Stimulated activated CD8-positive, alpha-beta memory T cell treated with anti-CD3 and anti-CD28 coated beads, Interleukin-7, amount 100 ng/mL, for 48 hours (primary cell): ENCODE data around the gene KRT82.

Experiments
- DNase-seq, 2 donors: peaks; one replicate each; pipeline ENCODE4 v3.0.0-alpha.2; 2020; ENCODE audit warnings: low read depth in 1 of 2; ENCODE audit errors: extremely low read depth in 1 of 2

The KRT82 gene

GRCh38 chr12:52436000-52436827, 30.1 kb upstream of the KRT82 start:
- DNase-seq: no peak

- no peak for DNase-seq
Observed at GRCh38 chr12:52435659-52435999, 29.5 kb upstream of the KRT82 start.

GRCh38 chr12:52434760-52435530, 28.8 kb upstream of the KRT82 start:
- no peak for DNase-seq

GRCh38 chr12:52434081-52434733, 28.1 kb upstream of the KRT82 start, which contains the start of gene KRT75:
Gene KRT75 (minus strand): TSS chr12:52434371. CDS start chr12:52434304, 67 bp downstream.
- no peak for DNase-seq

- no peak for DNase-seq
Observed at GRCh38 chr12:52433501-52434080, 27.5 kb upstream of the KRT82 start.

- no peak for DNase-seq
Observed at GRCh38 chr12:52432559-52433207, 26.5 kb upstream of the KRT82 start.

- DNase-seq: no peak
Observed at GRCh38 chr12:52428121-52428520, 22.0 kb upstream of the KRT82 start.

GRCh38 chr12:52427083-52427482, 20.9 kb upstream of the KRT82 start:
- no peak for DNase-seq

GRCh38 chr12:52426034-52426433, 19.9 kb upstream of the KRT82 start:
- DNase-seq: no peak

GRCh38 chr12:52425466-52425865, 19.3 kb upstream of the KRT82 start:
- no peak for DNase-seq

- DNase-seq: no peak
Observed at GRCh38 chr12:52423661-52424500, 17.7 kb upstream of the KRT82 start.

GRCh38 chr12:52423035-52423434, 16.9 kb upstream of the KRT82 start:
- DNase-seq: no peak

GRCh38 chr12:52419656-52420055, 13.5 kb upstream of the KRT82 start:
- no peak for DNase-seq

- DNase-seq: no peak
Observed at GRCh38 chr12:52418576-52419110, 12.5 kb upstream of the KRT82 start.

- DNase-seq: no peak
Observed at GRCh38 chr12:52417740-52418139, 11.6 kb upstream of the KRT82 start.

GRCh38 chr12:52416795-52417194, 10.7 kb upstream of the KRT82 start:
- DNase-seq: no peak

GRCh38 chr12:52415870-52416750, 10.0 kb upstream of the KRT82 start:
- no peak for DNase-seq

- no peak for DNase-seq
Observed at GRCh38 chr12:52414936-52415335, 8.8 kb upstream of the KRT82 start.
